ENCODE results near the gene APOOL. TPM values are rescaled to one million over a fixed set of nuclear protein-coding genes. Genes with fewer than 3 reads are reported as not detected.
"Not testable (repeated sequence)": the region's sequence is repeated elsewhere in the genome, so short reads cannot be mapped to it uniquely, and the experiment has no call there.

Gene APOOL
- total RNA-seq, 3 donors from 2014 or later = 11.1 to 21.2 (median 19.0) TPM

- H3K4me3 Mint-ChIP-seq = no peak overlapping the region
- H3K4me1 Mint-ChIP-seq (ENCODE audit: low read depth) = peaks cover 3% of the 10 kb centered on the region
- no peaks in the 10 kb centered on the region for H3K27me3 Mint-ChIP-seq (ENCODE audit: low read depth)
- no peaks in the 10 kb centered on the region for H3K36me3 Mint-ChIP-seq (ENCODE audit: insufficient read depth)
- ATAC-seq = no peak
- no peak for DNase-seq
- no peaks in the 10 kb centered on the region for H3K9me3 Mint-ChIP-seq
Measured at GRCh38 chrX:85029043-85029442, 25.4 kb downstream of the APOOL start.

- no peaks in the 10 kb centered on the region for H3K9me3 Mint-ChIP-seq
- peaks cover 8% of the 10 kb centered on the region for H3K4me1 Mint-ChIP-seq (ENCODE audit: low read depth)
- no peaks in the 10 kb centered on the region for H3K27me3 Mint-ChIP-seq (ENCODE audit: low read depth)
- ATAC-seq (no peak), DNase-seq (no peak)
- no peak overlapping the region for H3K4me3 Mint-ChIP-seq
- H3K36me3 Mint-ChIP-seq (ENCODE audit: insufficient read depth) = no peaks in the 10 kb centered on the region
Measured at GRCh38 chrX:85031505-85031904, 27.8 kb downstream of the APOOL start.

GRCh38 chrX:85037114-85037513, 33.4 kb downstream of the APOOL start:
- DNase-seq (no peak), ATAC-seq (no peak)
- Mint-ChIP-seq H3K36me3 (ENCODE audit: insufficient read depth) (peaks cover 6% of the 10 kb centered on the region), H3K27me3 (ENCODE audit: low read depth) (no peaks in the 10 kb centered on the region), H3K4me1 (ENCODE audit: low read depth) (peaks cover 16% of the 10 kb centered on the region), H3K9me3 (peaks cover 22% of the 10 kb centered on the region), H3K4me3 (no peak overlapping the region)

GRCh38 chrX:85051627-85052026, 48.0 kb downstream of the APOOL start:
- no peaks in the 10 kb centered on the region for H3K27me3 Mint-ChIP-seq (ENCODE audit: low read depth)
- ATAC-seq (no peak), DNase-seq (no peak)
- H3K4me1 Mint-ChIP-seq (ENCODE audit: low read depth) = no peaks in the 10 kb centered on the region
- no peaks in the 10 kb centered on the region for H3K9me3 Mint-ChIP-seq
- no peak overlapping the region for H3K4me3 Mint-ChIP-seq
- H3K36me3 Mint-ChIP-seq (ENCODE audit: insufficient read depth) = peaks cover 2% of the 10 kb centered on the region

GRCh38 chrX:85052205-85052604, 48.5 kb downstream of the APOOL start:
- no peak for DNase-seq
- Mint-ChIP-seq H3K4me1 (ENCODE audit: low read depth) (no peaks in the 10 kb centered on the region), H3K4me3 (no peak overlapping the region), H3K36me3 (ENCODE audit: insufficient read depth) (peaks cover 4% of the 10 kb centered on the region), H3K27me3 (ENCODE audit: low read depth) (no peaks in the 10 kb centered on the region), H3K9me3 (no peaks in the 10 kb centered on the region)
- peak in 1 of 2 donors; percentile 38 for ATAC-seq

GRCh38 chrX:85052636-85053343, 49.1 kb downstream of the APOOL start:
- H3K36me3 Mint-ChIP-seq (ENCODE audit: insufficient read depth) = peaks cover 4% of the 10 kb centered on the region
- no peaks in the 10 kb centered on the region for H3K4me1 Mint-ChIP-seq (ENCODE audit: low read depth)
- H3K27me3 Mint-ChIP-seq (ENCODE audit: low read depth) = no peaks in the 10 kb centered on the region
- DNase-seq (no peak), ATAC-seq (no peak)
- no peaks in the 10 kb centered on the region for H3K9me3 Mint-ChIP-seq
- no peak overlapping the region for H3K4me3 Mint-ChIP-seq

- H3K4me1 Mint-ChIP-seq (ENCODE audit: low read depth) = no peaks in the 10 kb centered on the region
- DNase-seq (no peak), ATAC-seq (no peak)
- no peaks in the 10 kb centered on the region for H3K9me3 Mint-ChIP-seq
- no peak overlapping the region for H3K4me3 Mint-ChIP-seq
- peaks cover 10% of the 10 kb centered on the region for H3K36me3 Mint-ChIP-seq (ENCODE audit: insufficient read depth)
- H3K27me3 Mint-ChIP-seq (ENCODE audit: low read depth) = no peaks in the 10 kb centered on the region
Measured at GRCh38 chrX:85065512-85066198, 62.0 kb downstream of the APOOL start.

GRCh38 chrX:85077247-85077646, 73.6 kb downstream of the APOOL start:
- ATAC-seq; H3K4me3 Mint-ChIP-seq; H3K9me3 Mint-ChIP-seq; DNase-seq; H3K27me3 Mint-ChIP-seq (ENCODE audit: low read depth); H3K4me1 Mint-ChIP-seq (ENCODE audit: low read depth): not testable (repeated sequence)
- H3K36me3 Mint-ChIP-seq (ENCODE audit: insufficient read depth) = peaks cover 19% of the 10 kb centered on the region

GRCh38 chrX:85084770-85085393, 81.2 kb downstream of the APOOL start:
- ATAC-seq (peak in 1 of 2 donors; percentile 35), DNase-seq (peak; percentile 14)
- Mint-ChIP-seq H3K36me3 (ENCODE audit: insufficient read depth) (peaks cover 32% of the 10 kb centered on the region), H3K9me3 (no peaks in the 10 kb centered on the region), H3K4me1 (ENCODE audit: low read depth) (no peaks in the 10 kb centered on the region), H3K4me3 (no peak overlapping the region), H3K27me3 (ENCODE audit: low read depth) (no peaks in the 10 kb centered on the region)

GRCh38 chrX:85089321-85089840, 85.7 kb downstream of the APOOL start:
- peaks cover 26% of the 10 kb centered on the region for H3K36me3 Mint-ChIP-seq (ENCODE audit: insufficient read depth)

GRCh38 chrX:85107407-85107806, 103.7 kb downstream of the APOOL start:
- Mint-ChIP-seq H3K36me3 (ENCODE audit: insufficient read depth) (no peaks in the 10 kb centered on the region), H3K9me3 (no peaks in the 10 kb centered on the region), H3K27me3 (ENCODE audit: low read depth) (no peaks in the 10 kb centered on the region), H3K4me3 (no peak overlapping the region), H3K4me1 (ENCODE audit: low read depth) (no peaks in the 10 kb centered on the region)
- ATAC-seq (no peak), DNase-seq (no peak)

More at GRCh38 chrX:85089321-85089840, 85.7 kb downstream of the APOOL start:
- no peaks in the 10 kb centered on the region for H3K27me3 Mint-ChIP-seq (ENCODE audit: low read depth)
- no peaks in the 10 kb centered on the region for H3K4me1 Mint-ChIP-seq (ENCODE audit: low read depth)
- no peak for DNase-seq
- ATAC-seq = no peak
- H3K9me3 Mint-ChIP-seq = no peaks in the 10 kb centered on the region
- H3K4me3 Mint-ChIP-seq = no peak overlapping the region

GRCh38 chrX:85108165-85108564, 104.5 kb downstream of the APOOL start:
- ATAC-seq = no peak
- no peaks in the 10 kb centered on the region for H3K36me3 Mint-ChIP-seq (ENCODE audit: insufficient read depth)
- no peak overlapping the region for H3K4me3 Mint-ChIP-seq
- H3K4me1 Mint-ChIP-seq (ENCODE audit: low read depth) = no peaks in the 10 kb centered on the region
- no peaks in the 10 kb centered on the region for H3K27me3 Mint-ChIP-seq (ENCODE audit: low read depth)
- H3K9me3 Mint-ChIP-seq = no peaks in the 10 kb centered on the region
- no peak for DNase-seq

GRCh38 chrX:85109235-85109634, 105.6 kb downstream of the APOOL start:
- H3K4me3 Mint-ChIP-seq = no peak overlapping the region
- no peaks in the 10 kb centered on the region for H3K36me3 Mint-ChIP-seq (ENCODE audit: insufficient read depth)
- DNase-seq = no peak
- no peaks in the 10 kb centered on the region for H3K27me3 Mint-ChIP-seq (ENCODE audit: low read depth)
- ATAC-seq = no peak
- H3K9me3 Mint-ChIP-seq = no peaks in the 10 kb centered on the region
- H3K4me1 Mint-ChIP-seq (ENCODE audit: low read depth) = no peaks in the 10 kb centered on the region

- Mint-ChIP-seq H3K27me3 (ENCODE audit: low read depth) (no peaks in the 10 kb centered on the region), H3K36me3 (ENCODE audit: insufficient read depth) (no peaks in the 10 kb centered on the region), H3K4me3 (no peak overlapping the region), H3K4me1 (ENCODE audit: low read depth) (no peaks in the 10 kb centered on the region), H3K9me3 (no peaks in the 10 kb centered on the region)
- ATAC-seq (no peak), DNase-seq (no peak)
Measured at GRCh38 chrX:85111347-85111746, 107.7 kb downstream of the APOOL start.

Measured in activated T-cell treated with anti-CD3 and anti-CD28 coated beads, Interleukin-2, amount 50 U/mL, for 4 hours (primary cell).